Frontal cortex (tissue), 4 donors: ENCODE measurements around the gene CD200R1L. TPM values are rescaled to one million over a fixed set of nuclear protein-coding genes. Genes with fewer than 3 reads are reported as not detected.

ENCODE experiments used
- DNase-seq, 2 donors: peaks; one replicate each; pipeline ENCODE4 v3.0.0; 2012; ENCODE audit warnings: low spot score in 2 of 2
- FAIRE-seq: peaks from 2 replicates; lab custom pipeline; 2012; peaks lifted over from hg19 to GRCh38; lab: Jason Lieb, UNC
- total RNA-seq: library from RNA; depleted of rRNA; stranded (reverse); fragments of >200 nt; gene quantifications from one replicate; pipeline ENCODE4 v1.2.3, GENCODE V29; 2014
- donor health status: control.
- donor health status: control.
- donor health status: control.

The CD200R1L gene
- total RNA-seq, 1 donor from 2014 or later: not detected

GRCh38 chr3:112822064-112823055 lies 24.3 kb downstream of the CD200R1L start:
- DNase-seq (no peak), FAIRE-seq (no peak)

- FAIRE-seq (no peak), DNase-seq (no peak)
These were observed 28.4 kb downstream of the CD200R1L start for GRCh38 chr3:112818289-112818688.

GRCh38 chr3:112817797-112818196 lies 28.9 kb downstream of the CD200R1L start:
- DNase-seq (no peak), FAIRE-seq (no peak)

- DNase-seq: no peak
- FAIRE-seq: no peak
These were observed 29.4 kb downstream of the CD200R1L start for GRCh38 chr3:112817271-112817670.

GRCh38 chr3:112815981-112816380 lies 30.7 kb downstream of the CD200R1L start:
- DNase-seq: no peak
- no peak for FAIRE-seq

- FAIRE-seq (no peak), DNase-seq (no peak)
These were observed 32.4 kb downstream of the CD200R1L start for GRCh38 chr3:112814266-112814665.

- no peak for DNase-seq
- FAIRE-seq: no peak
These were observed 32.9 kb downstream of the CD200R1L start for GRCh38 chr3:112813723-112814171.

- no peak for FAIRE-seq
- no peak for DNase-seq
These were observed 33.6 kb downstream of the CD200R1L start for GRCh38 chr3:112813016-112813415.

GRCh38 chr3:112811917-112812660 lies 34.6 kb downstream of the CD200R1L start:
- FAIRE-seq (no peak), DNase-seq (no peak)

GRCh38 chr3:112811131-112811884 lies 35.4 kb downstream of the CD200R1L start:
- DNase-seq: no peak
- no peak for FAIRE-seq

- FAIRE-seq: no peak
- no peak for DNase-seq
These were observed 36.1 kb downstream of the CD200R1L start for GRCh38 chr3:112810561-112810960.

- DNase-seq: no peak
- no peak for FAIRE-seq
These were observed 38.5 kb downstream of the CD200R1L start for GRCh38 chr3:112808136-112808535.

- FAIRE-seq: no peak
- no peak for DNase-seq
These were observed 39.0 kb downstream of the CD200R1L start for GRCh38 chr3:112807685-112808084.

GRCh38 chr3:112806903-112807302 lies 39.8 kb downstream of the CD200R1L start:
- no peak for FAIRE-seq
- no peak for DNase-seq

- DNase-seq (no peak), FAIRE-seq (no peak)
These were observed 41.5 kb downstream of the CD200R1L start for GRCh38 chr3:112805126-112805525.

GRCh38 chr3:112804021-112804420 lies 42.6 kb downstream of the CD200R1L start:
- no peak for DNase-seq
- FAIRE-seq: no peak

GRCh38 chr3:112803467-112803866 lies 43.2 kb downstream of the CD200R1L start:
- FAIRE-seq (no peak), DNase-seq (no peak)

GRCh38 chr3:112802338-112802737 lies 44.3 kb downstream of the CD200R1L start:
- DNase-seq (no peak), FAIRE-seq (no peak)

GRCh38 chr3:112799946-112800345 lies 46.7 kb downstream of the CD200R1L start:
- FAIRE-seq: no peak
- DNase-seq: no peak

GRCh38 chr3:112794622-112795172 lies 52.0 kb downstream of the CD200R1L start:
- FAIRE-seq (no peak), DNase-seq (no peak)
